IPS DF 19.7 (cell line): ENCODE measurements around the gene DNAH1.

Source experiments
- DNase-seq: peaks from one replicate; pipeline ENCODE4 v3.0.0-alpha.2; 2013; ENCODE audit warnings: low read depth, low spot score

DNAH1 gene

DNA sequence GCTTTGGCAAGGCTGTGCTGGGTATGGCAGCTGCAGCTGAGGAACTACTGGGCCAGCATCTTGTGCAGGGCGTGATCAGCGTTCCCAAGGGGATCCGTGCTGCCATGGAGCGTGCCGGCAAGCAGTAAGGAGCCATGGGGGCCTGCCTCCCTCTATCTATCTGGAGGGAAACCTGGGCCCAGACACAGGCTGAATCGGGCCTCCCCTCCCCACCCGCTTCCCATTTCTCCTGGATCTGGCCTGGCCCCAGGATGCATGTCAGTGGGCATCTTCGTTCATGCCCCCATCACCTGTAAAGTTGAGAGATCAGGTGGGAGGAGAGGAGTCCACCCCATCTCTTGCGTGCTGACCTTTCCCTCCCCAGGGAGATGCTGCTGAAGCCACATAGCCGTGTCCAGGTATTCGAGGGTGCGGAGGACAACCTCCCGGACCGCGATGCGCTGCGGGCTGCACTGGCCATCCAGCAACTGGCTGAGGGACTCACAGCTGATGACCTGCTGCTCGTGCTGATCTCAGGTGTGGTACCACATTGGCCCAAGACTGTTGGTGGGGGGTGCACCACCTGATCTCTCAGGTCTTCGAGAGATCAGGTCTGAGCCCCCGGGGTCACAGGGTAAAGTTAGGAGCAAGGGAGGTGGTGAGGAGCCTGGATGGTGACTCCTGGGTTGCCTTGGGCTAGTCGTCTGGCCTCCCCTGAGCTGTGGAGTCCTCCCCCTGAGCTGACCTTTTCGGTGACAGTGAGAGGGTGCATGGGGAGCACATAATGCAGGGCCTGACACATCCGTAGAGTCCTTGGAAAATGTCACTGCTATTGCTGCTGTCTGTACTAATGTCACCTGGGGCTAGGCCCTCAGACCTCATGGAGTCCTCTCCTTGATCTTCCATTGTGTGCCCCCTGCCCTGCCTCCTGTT is 25.3 kb upstream of the DNAH1 start:
- DNase-seq: no peak

DNA sequence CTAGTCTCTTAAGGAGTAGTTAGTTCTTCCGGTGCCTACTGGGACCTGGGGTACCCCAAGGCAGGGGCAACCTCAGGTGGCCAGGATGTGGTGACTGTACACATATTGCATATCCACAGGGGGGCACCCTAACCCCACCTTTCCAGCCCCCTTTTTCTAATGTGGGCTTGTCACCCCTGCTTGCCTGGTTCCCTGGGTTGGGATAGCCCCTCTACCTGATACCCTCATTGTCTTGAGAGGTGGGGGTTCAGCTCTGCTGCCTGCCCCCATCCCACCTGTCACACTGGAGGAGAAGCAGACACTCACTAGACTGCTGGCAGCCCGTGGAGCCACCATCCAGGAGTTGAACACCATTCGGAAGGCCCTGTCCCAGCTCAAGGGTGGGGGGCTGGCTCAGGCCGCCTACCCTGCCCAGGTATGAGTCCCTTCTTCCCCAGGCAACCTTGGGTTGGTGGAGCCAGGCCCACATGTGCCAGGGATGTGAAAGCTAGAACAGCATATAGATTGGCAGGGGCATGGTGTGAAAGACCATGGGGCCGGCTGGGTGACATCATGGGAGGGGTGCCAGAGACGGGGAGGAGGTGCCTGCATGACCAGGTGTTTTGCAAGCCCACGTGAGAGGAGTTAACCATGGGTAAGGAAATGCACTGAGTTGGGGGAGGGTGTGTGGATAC is 24.5 kb upstream of the DNAH1 start:
- no peak for DNase-seq

DNA sequence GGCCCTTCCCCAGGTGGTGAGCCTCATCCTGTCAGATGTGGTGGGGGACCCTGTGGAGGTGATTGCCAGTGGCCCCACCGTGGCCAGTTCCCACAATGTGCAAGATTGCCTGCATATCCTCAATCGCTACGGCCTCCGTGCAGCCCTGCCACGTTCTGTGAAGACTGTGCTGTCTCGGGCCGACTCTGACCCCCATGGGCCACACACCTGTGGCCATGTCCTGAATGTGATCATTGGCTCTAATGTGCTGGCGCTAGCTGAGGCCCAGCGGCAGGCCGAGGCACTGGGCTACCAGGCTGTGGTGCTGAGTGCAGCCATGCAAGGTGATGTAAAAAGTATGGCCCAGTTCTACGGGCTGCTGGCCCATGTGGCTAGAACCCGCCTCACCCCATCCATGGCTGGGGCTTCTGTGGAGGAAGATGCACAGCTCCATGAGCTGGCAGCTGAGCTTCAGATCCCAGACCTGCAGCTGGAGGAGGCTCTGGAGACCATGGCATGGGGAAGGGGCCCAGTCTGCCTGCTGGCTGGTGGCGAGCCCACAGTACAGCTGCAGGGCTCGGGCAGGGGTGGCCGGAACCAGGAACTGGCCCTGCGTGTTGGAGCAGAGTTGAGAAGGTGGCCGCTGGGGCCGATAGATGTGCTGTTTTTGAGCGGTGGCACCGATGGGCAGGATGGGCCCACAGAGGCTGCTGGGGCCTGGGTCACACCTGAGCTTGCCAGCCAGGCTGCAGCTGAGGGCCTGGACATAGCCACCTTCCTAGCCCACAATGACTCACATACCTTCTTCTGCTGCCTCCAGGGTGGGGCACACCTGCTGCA is 23.7 kb upstream of the DNAH1 start:
- DNase-seq: no peak

DNA sequence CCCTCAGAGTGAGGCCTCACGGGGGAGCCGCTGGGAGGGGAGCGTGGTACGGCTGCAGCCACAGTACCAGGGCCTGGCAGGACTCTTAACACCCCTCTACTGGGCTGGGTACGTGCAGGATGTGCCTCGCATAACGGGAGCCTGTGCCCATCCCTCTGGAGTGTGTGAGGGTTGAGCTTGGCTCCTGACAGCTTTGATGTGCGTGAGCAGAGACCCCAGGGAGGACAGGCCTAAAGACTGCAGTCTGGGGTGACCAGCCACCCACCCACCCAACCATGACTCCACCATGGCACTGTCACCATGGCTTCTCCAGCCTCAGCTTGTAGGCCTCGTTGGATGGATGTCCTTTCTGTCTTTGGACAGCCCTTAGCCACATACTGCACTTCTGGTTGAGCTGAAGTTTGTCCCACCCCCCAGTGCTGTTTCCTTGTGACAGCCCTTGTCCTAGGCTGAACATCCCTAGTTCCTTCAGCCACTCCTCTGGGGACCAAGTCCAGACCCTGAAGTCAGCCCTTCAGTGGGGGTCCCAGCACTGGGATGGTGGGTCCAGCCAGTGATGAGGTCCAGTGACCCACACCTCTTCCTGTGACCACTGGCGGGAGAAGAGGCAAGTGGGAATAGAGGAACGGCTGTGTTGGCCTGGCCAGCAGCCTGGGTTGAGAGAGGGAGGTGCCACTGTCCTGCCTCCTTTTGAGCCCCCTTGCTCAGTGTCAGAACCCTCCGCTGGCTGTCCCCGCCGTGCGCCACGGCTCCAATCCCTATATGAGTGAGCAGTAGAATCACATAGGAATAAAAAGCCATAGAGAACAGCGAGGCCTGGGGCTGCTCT is 22.4 kb upstream of the DNAH1 start:
- DNase-seq: no peak

DNA sequence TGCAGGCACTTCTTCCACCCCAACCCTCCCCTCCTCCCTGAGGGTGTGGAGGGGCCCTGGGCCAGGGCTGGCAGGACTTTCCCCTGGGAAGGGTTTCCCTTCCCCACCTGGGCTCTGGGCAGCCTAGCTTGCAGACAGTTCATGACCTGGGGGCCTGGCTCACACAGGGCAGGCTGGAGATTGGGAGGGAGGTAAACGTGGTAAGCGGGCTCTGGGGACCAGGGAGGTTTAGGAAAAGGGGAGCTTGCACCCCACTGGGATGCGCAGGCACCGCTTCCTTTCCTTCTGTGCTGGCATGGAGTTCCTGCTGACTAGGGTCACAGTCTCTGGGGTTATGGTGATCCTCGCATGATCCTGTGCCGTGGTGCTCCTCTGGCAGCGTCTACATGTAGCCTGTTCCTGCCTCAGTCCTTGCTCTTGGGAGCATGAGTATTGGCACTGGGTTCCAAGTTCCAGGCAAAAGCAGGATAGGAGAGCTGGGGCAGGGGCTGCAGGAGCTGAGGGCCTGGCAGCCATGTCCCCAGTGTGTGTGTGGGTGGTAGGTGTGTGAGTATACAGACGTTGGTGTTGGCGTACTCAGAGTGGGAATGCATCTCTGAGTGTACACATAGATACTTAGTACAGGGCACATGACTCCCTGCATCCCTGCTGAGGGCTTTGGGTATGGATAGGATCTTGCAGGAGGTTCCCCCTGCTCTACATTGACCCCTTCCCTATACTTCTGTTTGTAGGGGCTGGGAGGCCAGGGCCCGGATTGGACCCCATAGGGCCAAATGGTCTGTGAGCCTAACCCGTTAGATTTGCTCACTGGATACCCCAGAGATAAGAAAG is 21.6 kb upstream of the DNAH1 start:
- DNase-seq: no peak

DNA sequence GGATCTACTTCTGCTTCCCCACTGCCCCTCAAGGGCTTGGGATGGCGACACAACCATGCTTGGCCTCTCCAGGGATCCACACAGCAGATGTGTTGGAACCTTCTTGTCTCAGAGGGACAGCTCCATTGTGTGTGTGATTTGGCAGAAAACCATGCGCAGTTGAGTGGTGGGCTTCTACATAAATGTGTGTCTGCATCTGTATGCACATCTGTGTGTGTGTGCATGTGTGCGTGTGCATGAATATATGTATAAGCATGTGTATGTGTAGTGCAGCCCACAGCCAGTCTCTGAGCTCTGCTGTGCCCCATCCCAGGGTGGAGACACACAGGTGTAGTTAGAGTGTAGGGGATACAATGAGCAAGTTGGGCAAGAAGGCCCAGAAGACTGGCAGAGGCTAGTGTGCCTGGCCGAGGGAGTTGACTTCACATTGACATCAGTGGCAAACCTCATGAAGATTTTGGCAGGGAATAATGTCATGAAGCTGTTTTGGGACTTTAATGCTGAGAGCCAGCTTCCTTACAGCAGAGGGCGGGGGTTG is 20.4 kb upstream of the DNAH1 start:
- DNase-seq: no peak

DNA sequence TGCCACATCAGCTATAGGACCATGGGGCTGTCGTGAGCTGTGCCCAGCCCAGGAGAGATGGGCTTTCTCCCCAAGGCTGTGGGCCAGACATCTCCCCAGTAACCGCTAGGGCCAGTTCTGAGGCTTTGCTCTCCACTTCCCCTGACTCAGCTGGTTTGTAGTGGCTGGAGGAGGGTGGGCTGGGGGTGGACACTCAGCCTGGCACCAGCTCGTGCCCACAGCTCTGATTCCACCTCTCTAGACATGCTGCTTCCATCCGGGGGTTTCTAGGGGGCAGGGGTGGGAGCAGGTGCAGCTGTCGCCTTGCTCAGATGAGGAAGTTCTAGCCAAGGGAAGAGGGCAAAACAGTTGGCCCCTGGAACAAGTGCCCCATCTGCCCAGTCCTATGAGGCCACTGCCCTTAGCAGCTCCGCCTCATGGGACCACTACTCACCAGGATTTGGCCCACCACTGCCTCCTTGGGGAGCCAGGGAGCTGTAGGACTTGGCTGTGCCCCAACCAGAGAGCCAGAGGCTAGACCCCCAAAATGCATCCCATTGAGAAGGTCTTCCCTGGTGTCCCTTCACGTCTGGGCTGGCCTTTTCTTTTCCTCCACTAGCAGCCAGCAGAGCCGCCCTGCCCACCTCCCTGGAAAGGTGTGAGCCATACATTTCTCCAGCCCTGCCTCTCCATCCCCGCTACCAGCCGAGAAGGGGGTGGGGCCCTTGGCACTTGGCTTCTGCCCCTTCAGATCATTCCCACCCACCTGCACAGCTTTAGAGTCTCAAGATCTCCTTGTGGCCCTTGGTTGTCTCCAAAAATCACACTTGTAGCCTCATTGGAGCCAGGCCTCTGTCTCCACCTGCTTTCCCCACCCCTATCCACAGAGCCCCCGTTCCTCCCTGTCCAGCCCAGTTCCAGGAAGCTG is 18.6 kb upstream of the DNAH1 start:
- no peak for DNase-seq

DNA sequence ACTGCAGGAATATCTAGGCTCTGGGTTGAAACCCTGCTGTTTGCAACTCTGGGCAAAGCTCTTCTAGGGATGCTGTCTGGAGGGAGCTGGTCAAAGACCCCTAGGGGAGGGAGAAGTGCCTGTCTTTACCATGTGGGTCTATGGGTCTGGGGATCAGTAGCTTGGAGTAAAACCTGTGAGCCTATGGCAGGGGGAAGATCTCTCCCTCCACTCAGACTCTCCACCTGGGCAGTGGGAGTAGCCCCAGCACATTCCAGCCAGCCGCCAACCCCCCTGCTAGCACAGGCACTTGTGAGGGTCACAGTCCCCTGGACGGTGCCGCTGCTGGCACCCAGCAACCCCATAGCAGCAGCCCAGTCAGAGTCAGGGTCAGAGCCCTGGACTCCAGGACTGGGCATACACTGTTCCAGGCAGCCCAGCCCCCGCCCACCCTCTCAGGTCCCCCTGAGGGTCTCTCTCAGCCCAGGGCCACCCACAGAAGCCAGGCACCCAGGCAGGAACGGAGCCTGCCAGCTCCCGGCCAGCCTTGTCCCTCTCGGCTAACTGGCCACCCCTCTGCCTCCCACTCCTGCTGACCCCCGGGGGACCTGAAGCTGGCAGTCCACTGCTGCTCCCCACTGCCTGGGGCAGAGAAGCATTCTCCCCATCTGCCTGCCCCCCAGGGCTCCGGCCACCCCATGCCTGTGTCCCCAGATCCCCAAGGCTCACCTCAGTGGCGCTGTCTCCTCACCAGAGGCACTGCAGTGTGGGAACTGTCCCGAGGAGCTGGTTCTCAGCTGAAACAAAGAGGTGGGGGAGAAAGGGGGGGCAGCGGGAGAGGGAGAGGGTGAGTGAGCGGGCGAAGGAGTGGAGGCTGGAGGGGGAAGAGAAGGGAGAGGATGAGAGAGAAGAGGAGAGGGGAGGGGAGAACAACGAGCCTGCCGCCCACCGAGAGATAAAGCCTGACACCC is 17.7 kb upstream of the DNAH1 start:
- DNase-seq: no peak

DNA sequence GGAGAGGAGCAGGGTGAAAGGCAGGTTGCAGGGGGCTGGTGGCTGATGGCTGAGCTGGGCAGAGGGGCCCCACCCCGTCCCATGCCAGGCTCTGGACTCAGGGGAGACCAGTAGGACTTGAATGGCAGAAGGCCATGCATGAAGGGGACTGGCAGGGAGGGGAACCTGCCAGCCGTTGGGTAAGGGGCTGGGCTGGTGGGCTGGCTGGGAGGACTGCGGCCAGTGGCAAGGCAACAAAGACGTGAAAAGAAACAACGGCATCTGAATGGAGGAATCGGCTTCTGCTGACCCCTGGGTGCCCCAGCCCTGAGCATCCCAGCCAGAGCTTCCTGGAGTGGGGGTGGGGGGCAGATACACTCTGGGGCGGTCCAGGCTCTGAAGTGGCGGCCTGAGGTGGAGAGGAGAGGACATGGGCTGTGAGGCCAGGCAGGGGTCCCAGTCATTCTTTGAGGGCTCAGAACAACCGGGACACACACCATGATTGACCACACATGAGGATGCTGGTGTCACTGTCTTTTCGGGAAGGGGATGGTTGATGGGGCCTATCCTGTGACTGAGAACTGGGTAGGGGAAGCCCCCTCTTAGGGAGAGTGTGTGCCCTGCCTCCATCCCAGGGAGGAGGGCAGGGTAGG is 16.8 kb upstream of the DNAH1 start:
- DNase-seq: no peak

DNA sequence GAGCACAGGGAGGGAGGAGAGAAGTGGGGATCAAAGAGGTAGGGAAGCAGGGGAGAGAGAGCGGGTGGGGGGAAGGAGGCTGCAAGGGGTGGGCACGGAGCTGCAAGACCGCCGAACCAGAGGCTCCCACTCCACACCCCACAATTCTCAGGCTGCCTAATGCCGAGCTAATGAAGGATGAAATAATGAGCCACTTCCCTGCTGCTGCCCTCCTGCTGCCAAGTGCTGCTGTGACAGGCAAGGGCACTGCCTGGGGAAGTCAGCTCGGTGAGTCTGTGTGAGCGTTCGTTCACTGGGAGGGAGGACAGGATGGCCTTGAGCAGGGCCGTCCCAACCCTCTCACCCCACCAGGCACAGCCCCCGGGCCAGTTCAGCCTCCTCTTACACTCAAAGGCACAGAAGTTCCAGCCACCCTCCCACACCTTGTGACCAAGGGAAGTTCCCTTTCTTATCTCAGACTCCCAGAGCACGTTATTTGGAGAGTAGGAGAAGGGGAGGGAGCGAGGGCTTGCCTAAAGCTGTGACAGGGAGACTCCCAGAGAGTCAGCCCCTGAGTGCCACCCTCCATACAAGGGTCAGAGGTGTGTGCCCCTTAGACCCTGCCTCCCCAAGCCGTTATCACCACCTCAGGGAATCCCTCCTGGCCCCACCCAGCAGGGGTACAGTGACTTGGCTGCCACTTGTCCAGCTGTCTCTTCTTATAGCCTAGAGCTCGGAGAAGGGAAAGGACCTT is 16.1 kb upstream of the DNAH1 start:
- DNase-seq: no peak

DNA sequence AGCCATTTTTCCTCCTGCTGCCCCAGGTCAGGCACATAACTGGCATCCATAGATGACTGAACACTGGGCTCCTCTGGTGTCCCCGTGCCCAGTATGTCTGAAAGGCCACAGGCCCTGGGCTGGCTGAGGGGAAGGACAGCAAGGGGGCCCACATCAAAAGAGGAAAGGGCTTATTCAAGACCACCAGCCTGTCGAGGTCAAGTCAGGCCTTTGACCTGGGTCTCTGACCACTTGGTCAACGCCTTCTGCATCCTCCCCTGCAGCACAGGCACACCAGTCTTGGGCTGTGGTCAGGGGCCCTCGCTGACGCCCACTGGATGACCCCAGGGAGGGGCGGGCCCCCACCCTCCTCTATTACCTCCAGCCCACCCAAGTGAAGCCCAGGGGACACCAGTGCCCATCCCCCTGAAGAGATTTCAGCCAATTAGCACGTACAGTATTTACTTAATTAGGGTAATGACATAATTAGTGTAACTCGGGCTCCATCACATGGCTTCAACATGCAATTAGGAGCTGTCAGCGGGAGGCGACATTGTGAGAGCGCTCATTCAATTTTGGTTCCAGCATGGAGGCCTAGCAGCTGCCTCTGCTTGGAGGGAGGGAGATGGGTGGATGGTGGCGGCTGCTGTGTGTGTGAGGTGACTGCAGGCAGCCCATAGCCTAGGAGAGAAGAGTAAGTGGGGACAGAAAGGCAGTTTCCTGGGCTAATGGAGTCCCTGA is 13.5 kb upstream of the DNAH1 start:
- DNase-seq: no peak

DNA sequence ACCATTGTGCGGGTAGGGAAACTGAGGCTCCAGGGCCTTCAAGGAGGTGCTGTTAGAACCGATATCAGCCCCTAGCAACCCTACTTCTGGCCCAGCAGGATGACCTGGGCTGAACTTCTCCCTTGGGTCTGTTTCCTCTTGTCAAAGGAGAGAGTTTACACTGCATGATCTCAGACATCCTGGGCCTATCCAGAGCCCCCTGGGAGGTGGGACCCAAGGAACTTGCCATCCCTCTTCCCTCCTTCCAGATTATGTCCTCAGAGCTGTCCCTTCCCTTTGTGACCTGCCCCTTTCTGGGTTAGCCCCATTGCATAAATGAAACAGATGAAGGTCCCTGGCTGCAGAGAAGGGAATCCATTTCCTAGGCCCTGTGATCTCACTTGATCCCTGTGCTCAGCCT is 12.3 kb upstream of the DNAH1 start:
- DNase-seq: no peak

DNA sequence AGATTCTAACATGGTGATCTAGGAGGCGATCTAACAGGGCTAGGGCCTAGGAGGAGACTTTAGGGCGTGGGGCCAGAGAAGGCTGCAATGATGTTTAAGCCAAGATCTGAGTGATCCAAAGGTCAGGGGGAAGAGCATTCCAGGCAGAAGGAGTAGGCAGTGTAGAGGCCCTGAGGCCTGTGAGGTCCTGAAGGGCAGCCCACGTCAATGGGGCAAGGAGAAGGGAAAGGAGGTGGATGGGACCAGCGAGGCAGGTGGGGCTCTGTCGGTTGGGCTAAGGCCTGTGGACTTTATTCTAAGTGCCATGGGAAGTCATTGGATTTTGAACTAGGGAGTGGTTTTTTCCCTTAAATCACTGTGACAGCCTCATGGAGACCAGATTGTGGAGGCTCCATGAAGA is 10.2 kb upstream of the DNAH1 start:
- DNase-seq: no peak

DNA sequence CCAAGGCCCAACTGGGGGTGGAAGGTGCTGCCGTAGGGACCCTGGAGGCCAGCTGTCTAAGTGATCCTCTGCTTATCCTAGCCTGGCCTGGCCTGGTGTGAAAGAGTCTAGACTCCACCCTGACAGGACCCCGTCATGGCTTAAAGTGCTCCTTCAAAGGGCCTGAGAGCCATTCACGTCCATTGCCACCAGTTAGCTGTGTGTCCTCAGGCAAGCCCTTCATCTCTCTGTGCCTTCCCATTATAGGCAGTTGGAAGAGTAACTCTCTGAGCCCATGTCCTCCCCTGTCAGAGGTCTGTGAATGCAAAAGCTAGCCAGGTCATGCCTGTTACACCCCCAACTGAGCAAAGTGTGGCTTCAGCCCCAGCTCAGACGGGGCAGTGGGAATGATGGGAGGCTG is 9.1 kb upstream of the DNAH1 start:
- DNase-seq: no peak

DNA sequence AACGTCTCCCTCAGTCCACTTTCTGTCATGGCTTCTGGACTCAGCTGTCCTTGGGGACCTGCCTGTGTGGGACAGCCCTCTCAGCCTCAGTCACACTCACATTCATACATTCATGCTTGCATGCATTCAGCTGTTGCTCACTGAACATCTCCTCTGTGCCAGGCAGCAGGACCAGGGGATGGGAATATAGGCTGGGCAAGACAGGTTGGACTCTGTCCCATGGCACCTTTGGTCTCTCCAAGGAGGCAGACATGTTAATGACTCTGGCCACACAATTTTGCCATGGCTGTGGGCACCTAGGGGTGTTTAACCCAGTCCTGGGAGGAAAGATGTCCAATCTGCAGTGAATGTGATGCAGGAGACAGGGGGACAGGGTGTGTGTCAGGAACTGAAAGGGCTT is 7.8 kb upstream of the DNAH1 start:
- DNase-seq: no peak

DNA sequence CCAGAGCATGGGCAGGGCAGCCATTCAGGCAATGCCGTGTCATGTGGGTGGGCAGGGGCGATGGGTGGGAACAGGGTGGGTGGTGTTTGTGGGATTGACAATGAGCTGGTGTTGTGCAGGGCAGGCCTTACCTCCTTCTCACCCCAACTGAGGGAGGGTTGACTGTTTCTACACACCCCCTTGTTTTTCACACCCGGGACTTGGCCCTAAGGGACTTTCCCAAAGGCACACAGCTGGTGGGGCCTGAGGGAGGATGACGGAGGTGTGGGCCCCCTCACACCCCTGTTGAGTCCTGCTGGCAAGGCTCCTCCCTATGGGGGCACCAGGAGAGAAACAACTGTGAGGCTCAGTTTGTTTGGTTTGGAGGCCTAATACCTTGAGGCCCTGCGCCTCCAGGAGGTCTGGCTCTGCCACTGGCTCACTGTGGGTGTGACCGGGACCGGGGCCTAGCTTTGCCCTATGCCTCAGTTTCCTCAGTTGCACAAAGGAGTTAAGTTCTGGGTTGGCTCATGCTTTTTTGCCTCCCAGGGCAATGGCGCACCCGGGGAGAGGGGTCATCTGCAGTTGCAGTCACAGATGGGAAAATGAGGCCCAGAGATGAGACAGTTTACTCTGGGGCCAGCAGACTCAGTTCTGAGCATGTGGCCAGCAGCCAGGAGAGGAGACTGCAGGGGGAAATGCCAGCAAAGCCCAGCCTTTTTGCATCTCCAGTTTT is 5.1 kb upstream of the DNAH1 start:
- DNase-seq: no peak
